Left renal cortex interstitium (tissue), 4 donors: ENCODE data around the gene FTMT. TPM values are rescaled to one million over a fixed set of nuclear protein-coding genes. Genes with fewer than 3 reads are reported as not detected.
A peak's percentile ranks its signal among the peaks of the same experiment; 100 is the strongest.
"Not testable (repeated sequence)": the region's sequence is repeated elsewhere in the genome, so short reads cannot be mapped to it uniquely, and the experiment has no call there.

ENCODE experiments used
- DNase-seq, 4 donors: peaks; one replicate each; pipeline ENCODE4 v3.0.0-alpha.2; 2013; ENCODE audit warnings: low read depth in 4 of 4, low spot score in 2 of 4, missing footprints in 1 of 4
- polyA plus RNA-seq, 4 donors: library from polyadenylated mRNA; unstranded; fragments of 120-200 nt; gene quantifications; one replicate each; pipeline ENCODE4 v1.2.1, GENCODE V29; 2013; ENCODE audit not compliant: insufficient read length in 4 of 4

Gene FTMT
- polyA plus RNA-seq, result not detected

GRCh38 chr5:121851643-121852574 lies at the start of gene FTMT:
TSS of gene FTMT (plus strand) at chr5:121851882. CDS start at chr5:121851964, 82 bp downstream.
- DNase-seq, result no peak

GRCh38 chr5:121805251-121805650 lies 46.4 kb upstream of the FTMT start:
- DNase-seq, result not testable (repeated sequence)

- no peak for DNase-seq
Measured at GRCh38 chr5:121805911-121806310, 45.8 kb upstream of the FTMT start.

- no peak for DNase-seq
Measured at GRCh38 chr5:121816164-121816563, 35.5 kb upstream of the FTMT start.

GRCh38 chr5:121819682-121820261 lies 31.9 kb upstream of the FTMT start:
- DNase-seq, result peak in 2 of 4 donors; percentile 17 to 19

- no peak for DNase-seq
Measured at GRCh38 chr5:121833617-121834016, 18.1 kb upstream of the FTMT start.

- DNase-seq, result no peak
Measured at GRCh38 chr5:121834021-121834420, 17.7 kb upstream of the FTMT start.

GRCh38 chr5:121841892-121842291 lies 9.8 kb upstream of the FTMT start:
- DNase-seq, result no peak

- DNase-seq, result no peak
Measured at GRCh38 chr5:121850272-121850671, 1.4 kb upstream of the FTMT start.

GRCh38 chr5:121853850-121854249 lies 2.2 kb downstream of the FTMT start:
- no peak for DNase-seq

GRCh38 chr5:121862801-121863200 lies 11.1 kb downstream of the FTMT start:
- no peak for DNase-seq

- no peak for DNase-seq
Measured at GRCh38 chr5:121863753-121864285, 12.1 kb downstream of the FTMT start.

- no peak for DNase-seq
Measured at GRCh38 chr5:121867403-121867802, 15.7 kb downstream of the FTMT start.

GRCh38 chr5:121870489-121870888 lies 18.8 kb downstream of the FTMT start:
- DNase-seq, result peak in 1 of 4 donors; percentile 4

- no peak for DNase-seq
Measured at GRCh38 chr5:121872856-121873255, 21.2 kb downstream of the FTMT start.

GRCh38 chr5:121873409-121873808 lies 21.7 kb downstream of the FTMT start:
- DNase-seq, result no peak

GRCh38 chr5:121885630-121886029 lies 33.9 kb downstream of the FTMT start:
- DNase-seq, result no peak

GRCh38 chr5:121887727-121888126 lies 36.0 kb downstream of the FTMT start:
- no peak for DNase-seq

GRCh38 chr5:121890297-121890858 lies 38.7 kb downstream of the FTMT start:
- no peak for DNase-seq

GRCh38 chr5:121897341-121897740 lies 45.7 kb downstream of the FTMT start:
- DNase-seq, result no peak

GRCh38 chr5:121899346-121899745 lies 47.7 kb downstream of the FTMT start:
- no peak for DNase-seq
